GM18502 (cell line): ENCODE results near the gene IGHMBP2.

Experiments
- ATAC-seq: cut with Tn5 transposase; IDR thresholded peaks from one replicate; pipeline ENCODE4 v1.9.1; 2021; ENCODE audit warnings: mild to moderate bottlenecking; ENCODE audit not compliant: unreplicated experiment, poor library complexity

Gene IGHMBP2

DNA sequence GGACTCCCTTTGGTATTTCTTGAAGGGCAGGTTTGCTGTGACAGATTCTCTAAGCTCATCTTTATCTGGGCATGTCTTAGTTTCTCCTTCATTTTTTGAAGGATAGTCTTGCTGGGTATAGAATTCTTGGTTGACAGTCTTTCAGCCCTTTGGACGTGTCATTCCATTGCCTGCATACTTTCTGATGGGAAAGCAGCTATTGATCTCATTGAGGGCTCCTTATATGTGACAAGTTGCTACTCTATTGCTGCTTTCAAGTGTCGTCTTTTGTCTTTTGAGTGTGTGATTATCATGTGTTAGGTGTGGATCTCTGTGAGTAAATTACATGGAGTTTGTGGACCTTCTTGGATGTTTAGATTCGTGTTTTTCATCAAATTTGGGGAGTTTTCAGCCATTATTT, 21.9 kb downstream of the IGHMBP2 start:
- ATAC-seq: no peak

DNA sequence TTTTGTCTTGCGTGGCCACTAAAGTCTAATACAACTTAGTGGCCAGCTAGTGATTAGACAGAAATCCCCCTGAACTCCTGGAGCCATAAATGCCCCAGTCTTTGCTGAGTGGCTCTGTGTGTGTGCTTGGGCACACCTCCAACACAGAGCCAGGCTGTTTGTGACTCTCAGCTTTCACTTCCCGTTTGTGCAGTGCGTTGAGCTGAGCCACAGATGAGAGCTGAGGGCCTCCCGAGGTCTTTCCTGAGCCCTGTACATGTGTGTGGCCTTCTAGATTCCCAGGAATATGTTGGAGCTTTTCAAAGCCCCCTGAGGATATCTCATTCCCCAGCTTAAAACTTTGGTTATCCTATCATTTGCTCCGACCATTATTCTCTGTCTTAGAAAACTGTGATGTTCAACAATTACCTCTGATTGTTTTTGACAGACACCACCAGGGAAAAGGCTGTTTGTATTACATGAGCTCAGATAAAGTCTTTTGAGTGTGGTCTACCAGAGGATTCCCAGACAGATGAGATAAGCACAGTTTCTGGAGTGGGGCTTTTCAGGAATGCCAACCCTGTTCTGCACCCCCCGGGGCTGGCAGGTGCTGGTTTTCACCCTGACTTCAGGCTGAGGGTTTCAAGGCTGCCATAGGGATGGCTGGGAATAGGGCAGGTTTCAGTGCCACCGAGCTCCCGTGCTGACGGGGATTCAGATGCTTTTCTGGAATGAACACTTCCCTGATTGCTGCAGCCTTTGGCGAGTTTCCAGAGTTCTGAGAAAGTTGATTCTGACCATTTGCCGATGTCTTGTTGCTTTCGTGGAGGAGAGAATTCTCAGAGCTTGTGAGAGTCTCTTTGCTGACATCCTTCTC, 23.8 kb downstream of the IGHMBP2 start:
- ATAC-seq: no peak

DNA sequence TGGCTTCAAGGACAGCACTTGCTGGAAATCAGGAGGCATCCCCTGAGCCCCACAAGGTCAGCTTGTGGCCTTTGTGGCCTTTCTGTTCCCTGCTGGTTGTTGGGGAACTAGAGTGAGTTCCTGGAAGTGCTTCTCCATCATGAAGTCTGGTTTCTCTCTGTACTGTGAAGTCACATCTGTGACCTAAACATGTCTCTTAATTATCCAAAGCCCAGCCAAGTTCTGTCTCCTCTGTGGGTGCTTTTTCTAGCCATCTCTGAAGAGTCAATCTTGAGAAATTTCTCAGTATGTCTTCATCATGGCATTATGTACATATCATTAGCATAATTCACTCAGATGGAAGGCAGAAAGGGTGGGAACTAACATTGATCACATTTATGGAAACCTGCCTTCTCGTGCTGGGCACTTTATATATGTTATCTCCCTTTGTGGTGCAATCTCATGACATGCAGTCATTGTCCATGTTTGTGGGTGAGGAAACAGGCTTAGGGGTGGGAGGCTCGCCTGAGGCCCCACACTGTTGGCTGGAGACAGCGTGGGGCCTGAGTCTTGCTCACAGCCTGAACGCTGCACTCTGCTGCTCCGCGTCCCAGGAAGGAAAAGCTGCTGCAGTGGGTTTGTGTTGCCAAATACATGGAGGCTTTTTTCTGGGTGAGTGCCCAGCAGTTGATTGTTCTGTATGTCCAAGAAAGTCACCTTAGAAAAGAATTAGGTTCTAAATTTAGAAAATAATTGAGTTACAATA, 24.6 kb downstream of the IGHMBP2 start:
- ATAC-seq: no peak

DNA sequence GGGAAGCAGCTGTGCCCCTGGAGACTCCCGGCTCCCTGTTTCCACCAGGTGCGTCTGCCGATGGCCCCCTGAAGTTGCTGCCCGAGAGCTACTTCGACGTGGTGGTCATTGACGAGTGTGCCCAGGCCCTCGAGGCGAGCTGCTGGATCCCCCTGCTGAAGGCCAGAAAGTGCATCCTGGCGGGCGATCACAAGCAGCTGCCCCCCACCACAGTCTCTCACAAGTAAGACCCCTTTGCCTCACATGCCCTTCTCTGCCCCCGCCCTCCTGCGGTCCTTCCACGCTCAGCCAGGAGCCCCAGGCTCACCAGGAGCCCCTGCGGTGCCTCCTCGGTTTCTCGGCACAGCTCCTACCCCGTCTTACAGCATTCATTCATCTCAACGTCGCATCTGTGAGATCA, 25.4 kb downstream of the IGHMBP2 start:
- no peak for ATAC-seq

DNA sequence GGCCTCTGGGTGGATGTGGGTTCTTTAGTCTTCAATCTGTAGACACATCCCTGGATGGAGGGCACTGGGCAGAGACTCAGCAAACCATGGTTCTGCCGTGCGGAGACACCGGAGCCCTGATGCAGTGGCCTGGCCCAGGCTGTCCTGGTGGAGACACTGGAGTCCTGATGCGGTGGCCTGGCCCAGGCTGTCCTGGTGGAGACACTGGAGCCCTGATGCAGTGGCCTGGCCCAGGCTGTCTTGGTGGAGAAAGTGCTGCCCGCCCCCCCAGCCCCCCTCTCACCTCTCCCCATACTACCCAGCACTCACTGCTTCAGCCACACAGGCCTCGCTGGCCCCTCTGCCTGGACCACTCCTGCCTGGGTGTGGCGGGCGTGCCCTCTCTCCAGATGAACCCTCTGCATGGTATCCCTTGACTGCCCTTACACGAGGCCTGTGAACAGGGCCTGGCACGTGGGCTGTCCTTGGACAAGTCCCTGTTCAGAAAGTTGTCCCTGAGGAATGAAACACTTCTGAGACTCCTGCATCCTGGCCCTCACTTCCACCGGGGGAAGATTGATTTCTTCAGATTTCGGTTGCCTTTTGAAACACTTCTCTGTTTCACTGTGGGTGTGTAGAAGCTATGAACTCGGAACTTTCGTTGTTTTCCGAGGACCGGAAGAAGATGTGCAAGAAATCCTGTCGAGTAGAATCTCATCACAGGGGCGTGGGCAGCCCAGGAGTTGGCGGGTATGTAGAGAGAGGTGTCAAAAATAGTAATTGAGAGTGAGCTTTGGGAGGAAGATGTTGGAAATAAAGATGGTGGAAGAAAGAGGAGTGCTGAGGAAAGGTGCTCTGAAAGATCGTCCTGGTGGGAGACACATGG, 26.2 kb downstream of the IGHMBP2 start:
- ATAC-seq: no peak

DNA sequence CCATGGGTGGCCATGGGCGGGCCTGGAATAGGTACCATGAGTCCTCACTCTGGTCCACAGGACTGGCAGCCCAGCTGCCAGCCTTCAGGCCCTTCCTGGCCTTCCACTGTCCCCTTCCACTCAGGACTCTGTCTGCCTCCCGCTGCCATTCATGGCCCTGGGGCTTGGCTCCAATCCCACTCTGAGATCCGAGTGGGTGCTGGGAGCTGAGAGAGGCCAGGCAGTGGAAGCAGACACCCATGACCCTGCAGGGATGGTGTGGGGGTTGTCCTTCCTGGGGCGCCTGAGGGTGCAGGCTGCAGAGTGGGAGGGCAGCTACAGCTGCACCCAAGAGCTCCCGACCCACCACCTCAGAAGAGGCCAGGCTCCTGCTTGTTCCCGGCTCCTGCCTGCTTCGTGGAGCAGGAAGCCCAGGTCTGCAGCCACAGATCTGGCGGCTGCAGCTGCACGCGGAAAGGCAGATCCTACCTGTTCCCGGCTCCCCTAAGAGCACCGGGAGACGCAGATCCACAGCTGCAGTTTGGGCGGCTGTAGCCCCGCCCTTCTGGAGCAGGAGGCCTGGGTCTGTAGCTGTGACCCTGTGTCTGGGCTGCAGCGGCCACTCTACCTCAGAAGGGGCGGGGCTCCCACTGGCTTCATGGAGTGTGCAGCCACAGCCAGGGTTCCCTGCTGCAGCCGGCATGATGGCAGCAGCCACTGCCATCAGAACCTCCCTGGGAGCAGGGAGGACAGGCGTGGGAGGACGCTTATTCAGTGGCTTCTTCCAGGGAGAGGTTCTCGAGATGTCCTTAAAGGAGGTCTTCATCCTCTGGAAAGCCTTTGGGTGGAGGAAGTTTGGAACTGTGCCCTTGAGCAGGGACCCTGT, 27.5 kb downstream of the IGHMBP2 start:
- no peak for ATAC-seq

DNA sequence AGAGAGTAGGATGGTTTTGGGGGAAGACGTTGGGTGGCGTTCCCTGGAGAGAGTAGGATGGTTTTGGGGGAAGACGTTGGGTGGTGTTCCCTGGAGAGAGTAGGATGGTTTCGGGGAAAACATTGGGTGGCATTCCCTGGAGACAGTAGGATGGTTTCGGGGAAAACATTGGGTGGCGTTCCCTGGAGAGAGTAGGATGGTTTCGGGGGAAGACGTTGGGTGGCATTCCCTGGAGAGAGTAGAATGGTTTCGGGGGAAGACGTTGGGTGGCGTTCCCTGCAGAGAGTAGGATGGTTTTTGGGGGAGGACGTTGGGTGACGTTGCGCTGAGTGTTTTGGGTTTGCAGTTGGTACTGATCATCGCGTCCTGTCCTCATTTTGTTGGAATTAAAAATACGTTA, 28.2 kb downstream of the IGHMBP2 start:
- ATAC-seq: no peak

DNA sequence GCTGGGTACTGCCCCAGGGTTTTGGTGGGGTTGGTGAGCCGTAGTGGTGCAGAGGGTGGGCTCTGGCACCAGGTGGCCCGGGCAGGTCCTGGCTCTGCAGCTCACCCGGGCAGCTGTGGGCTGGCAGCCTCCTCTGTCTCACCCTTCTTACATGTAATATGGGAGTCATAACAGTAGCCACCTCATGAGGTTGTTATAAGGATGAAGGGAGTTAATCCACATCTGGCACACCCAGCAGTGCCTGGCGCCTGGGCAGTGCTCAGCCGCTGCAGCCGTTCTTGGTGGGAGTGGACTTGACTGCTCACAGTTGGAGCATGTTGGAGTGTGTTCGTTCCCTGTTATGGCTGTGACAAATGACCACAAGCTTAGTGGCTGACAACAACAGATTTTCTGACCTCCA, 28.7 kb downstream of the IGHMBP2 start:
- ATAC-seq: no peak

DNA sequence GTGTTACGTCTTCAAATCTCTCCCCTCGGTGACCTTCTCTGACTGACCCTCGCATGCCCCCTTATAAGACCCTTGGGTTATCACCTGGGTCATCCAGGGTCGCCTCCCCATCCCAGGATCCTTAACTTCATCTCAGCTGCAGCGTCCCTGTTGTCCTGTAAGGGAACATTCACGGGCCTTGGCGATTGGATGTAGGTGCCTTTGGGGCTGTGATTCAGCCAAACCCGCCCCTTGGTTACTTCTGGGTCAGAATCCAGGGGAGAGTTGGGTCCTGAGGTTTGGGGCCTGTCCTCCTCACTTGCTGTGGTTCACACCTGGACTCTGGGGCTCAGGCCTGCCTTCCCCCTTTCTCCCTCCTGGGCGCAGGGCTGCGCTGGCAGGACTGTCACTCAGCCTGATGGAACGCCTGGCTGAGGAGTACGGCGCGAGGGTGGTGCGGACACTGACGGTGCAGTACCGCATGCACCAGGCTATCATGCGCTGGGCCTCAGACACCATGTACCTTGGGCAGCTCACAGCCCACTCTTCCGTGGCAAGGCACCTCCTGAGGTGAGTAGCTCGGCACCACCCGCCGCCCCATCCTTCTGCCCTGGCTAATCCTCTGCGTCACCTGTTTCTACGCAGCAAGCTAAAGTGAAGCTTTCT, 29.4 kb downstream of the IGHMBP2 start:
- no peak for ATAC-seq

DNA sequence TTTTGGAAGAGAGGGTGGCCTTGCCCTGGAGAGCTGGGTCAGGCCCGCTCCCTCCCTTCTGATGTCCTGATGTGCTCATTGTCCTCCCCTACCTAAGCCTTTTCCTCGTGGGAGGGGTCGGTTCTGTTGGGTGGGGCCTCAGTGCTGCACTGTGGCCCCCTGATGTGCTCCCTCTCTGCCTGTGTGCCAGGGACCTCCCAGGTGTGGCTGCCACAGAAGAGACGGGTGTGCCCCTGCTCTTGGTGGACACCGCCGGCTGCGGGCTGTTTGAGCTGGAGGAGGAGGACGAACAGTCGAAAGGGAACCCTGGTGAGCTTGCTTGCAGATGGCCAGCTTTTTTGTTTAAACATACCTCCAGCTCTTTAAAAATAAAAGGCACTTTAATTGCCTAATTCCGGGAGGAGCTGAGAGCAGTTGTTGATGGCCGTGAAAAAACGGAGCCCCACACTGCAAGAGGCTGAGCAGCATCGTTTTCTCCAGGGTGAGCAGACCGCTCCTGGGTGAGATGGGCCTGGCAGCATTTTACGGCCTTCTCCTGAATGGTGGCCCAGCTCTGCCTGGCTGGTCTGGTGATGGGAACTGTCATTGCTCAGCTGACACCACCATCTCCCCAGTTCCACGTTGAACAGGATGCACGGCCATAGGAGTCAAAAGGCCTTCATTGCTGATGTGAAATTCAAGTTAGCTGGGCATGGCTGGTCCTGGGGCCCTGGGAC, 30.1 kb downstream of the IGHMBP2 start:
- no peak for ATAC-seq

DNA sequence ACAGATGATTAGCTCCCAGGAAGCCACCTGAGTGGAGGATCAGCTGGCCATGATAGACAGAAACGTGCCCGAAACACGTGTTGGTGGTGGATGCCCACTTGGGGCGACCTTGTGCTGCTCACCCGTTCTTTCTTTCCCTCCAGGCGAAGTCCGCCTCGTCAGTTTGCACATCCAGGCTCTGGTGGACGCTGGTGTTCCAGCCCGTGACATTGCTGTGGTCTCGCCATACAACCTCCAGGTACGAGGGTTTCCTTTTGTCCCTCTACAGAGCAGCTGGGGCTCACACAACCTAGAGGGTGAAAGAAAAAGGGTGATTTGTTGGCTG, 30.6 kb downstream of the IGHMBP2 start:
- no peak for ATAC-seq

DNA sequence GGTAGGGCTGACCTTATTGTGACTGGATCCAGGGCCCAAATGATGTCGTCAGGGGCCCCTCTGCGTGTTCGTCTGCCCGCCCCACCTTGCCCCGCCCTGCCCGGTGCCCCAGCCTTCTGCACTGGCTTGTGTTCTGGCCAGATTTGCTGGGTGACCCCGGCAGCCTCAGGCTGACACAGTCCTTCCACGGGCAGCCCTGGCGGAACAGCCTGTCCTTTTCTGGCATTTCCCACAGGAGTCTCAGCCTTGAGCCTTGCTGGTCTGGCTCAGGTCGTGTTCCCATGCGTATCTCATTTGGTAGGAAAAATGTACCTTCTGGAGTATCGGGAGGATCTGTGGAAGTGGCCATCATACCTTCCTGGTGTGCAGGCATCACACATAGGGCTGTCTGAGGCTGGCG, 31.0 kb downstream of the IGHMBP2 start:
- no peak for ATAC-seq

DNA sequence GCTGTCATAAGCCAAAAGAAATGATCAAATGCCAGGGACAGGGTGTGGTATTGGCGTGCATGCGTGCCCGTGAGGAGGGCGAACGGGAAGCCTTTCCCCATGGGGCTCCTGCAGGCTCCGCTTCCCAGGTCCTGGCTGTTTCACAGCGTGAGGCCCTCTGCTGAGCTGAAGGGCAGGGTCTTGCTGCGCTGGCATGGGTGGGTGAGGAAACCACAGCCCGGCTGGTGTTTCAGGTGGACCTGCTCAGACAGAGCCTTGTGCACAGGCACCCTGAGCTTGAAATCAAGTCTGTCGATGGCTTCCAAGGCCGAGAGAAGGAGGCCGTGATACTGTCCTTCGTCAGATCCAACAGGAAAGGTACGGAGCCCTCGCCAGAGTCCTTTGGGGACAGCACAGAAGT, 31.4 kb downstream of the IGHMBP2 start:
- no peak for ATAC-seq

DNA sequence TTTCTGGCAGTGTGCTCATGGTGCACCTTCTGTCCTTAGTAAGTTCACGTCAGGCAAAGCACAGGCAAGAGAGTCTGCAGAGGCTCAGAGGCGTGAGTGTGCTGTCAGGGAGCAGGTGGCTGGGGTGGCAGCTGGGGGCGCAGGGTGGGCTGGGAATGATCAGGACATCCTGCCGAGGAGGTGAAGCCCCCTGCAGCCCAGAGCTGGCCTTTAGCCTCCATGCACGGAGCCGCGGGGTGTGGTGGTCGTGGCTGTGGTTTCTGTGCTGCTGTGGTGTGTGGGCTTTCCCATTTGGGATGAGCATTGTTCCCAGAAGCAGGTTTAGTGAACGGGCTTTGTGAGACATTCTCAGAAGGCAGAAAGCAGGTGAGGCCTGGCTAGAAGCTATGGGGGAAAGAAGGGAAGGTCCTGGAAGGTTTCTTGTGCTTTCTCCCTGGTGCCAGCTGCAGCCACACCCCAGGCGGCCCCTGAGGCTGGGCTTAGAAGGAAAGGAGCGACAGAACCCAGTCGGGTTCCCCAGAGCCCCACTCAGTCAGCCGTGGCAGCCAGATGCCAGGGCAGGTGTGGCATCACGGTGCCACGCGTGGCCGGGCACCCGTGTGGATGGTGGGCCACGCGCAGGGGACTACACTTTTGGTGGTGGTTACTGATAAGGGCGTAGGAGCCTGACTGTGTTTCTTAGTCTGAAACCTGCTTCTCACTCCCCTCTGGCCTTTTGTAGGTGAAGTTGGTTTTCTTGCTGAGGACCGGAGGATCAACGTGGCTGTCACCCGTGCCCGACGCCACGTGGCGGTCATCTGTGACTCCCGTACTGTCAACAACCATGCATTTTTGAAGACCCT, 32.0 kb downstream of the IGHMBP2 start:
- no peak for ATAC-seq

DNA sequence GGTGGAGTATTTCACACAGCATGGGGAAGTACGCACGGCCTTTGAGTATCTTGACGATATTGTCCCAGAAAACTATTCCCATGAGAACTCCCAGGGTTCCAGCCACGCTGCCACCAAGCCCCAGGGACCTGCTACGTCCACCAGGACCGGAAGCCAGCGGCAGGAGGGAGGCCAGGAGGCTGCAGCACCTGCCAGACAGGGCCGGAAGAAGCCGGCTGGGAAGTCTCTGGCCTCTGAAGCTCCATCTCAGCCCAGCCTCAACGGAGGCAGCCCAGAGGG, 32.6 kb downstream of the IGHMBP2 start:
- ATAC-seq: no peak

DNA sequence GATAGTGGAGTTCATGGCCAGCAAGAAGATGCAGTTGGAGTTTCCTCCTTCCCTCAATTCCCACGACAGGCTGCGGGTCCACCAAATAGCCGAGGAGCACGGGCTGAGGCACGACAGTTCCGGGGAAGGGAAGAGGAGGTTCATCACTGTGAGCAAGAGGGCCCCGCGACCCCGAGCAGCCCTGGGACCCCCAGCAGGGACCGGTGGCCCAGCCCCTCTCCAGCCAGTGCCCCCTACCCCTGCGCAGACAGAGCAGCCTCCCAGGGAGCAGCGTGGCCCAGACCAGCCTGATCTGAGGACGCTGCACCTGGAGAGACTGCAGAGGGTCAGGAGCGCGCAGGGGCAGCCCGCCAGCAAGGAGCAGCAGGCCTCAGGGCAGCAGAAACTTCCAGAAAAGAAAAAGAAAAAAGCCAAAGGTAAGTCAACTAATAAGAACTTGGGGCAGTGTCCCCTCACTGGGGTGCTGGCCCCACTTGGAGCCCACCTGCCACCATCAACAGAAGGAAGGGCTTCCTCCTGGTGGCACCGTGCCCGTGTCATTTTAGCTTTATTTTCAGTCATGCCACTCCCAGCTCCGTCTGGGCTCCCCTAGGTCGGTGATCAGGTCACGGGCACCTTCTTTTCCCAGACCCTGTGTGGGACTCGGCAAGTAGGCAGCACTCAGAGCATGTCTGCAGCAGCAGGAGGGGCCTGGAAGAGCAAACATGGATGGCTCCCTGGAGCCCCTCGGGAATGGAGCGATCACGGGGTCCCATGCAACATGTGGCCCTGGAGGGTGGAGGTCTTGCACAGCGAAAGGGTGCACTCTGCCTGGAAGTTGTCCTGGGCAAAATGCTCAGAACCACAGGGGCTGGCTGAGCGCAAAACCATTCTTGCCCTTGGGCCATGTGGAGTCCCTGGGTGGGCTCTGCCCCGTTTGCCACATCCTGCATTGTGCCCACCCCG, 33.3 kb downstream of the IGHMBP2 start:
- no peak for ATAC-seq

DNA sequence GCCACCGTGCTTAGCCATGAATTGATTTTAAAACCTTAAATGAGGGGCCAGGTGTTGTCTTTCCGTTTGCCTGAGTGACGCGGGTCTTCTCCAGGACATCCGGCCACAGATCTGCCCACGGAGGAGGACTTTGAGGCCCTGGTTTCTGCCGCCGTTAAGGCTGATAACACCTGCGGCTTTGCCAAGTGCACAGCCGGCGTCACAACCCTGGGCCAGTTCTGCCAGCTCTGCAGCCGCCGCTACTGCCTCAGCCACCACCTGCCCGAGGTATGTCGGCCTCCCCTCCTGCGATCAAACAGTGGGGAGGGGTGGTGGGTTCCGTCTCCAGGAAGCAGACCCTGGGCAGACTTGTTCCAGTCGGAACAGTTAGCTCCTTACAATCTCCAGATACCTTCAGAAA, 34.4 kb downstream of the IGHMBP2 start:
- ATAC-seq: no peak
